SK-N-SH (cell line): ENCODE measurements around the gene IRF9. TPM values are rescaled to one million over a fixed set of nuclear protein-coding genes. Genes with fewer than 3 reads are reported as not detected.
A peak's percentile ranks its signal among the peaks of the same experiment; 100 is the strongest.

Experiments
- ELF1 ChIP-seq: IDR thresholded peaks from 2 replicates; pipeline ENCODE4 v1.4.0; 2012
- EZH2phosphoT487 ChIP-seq: fragments of 200-600 bp; sonication (generic); IDR thresholded peaks from 2 replicates; pipeline ENCODE4 v1.6.1; 2017; ENCODE audit warnings: low read depth, mixed run types, mild to moderate bottlenecking, antibody characterized with exemption, moderate library complexity, borderline replicate concordance
- FOXJ3 ChIP-seq: sonication (generic); formaldehyde crosslinking; IDR thresholded peaks from 2 replicates; pipeline ENCODE4 v1.5.1; 2020; ENCODE audit warnings: mild to moderate bottlenecking, missing genetic modification reagents
- FOXM1 ChIP-seq: IDR thresholded peaks from 2 replicates; pipeline ENCODE4 v1.4.0; 2012; ENCODE audit warnings: low read depth, mild to moderate bottlenecking
- GABPA ChIP-seq: IDR thresholded peaks from 2 replicates; pipeline ENCODE4 v1.4.0; 2012; ENCODE audit warnings: low read depth, mild to moderate bottlenecking
- GATA2 ChIP-seq: sonication (generic); formaldehyde crosslinking; IDR thresholded peaks from 2 replicates; pipeline ENCODE4 v1.5.0; 2020; ENCODE audit warnings: mild to moderate bottlenecking, missing genetic modification reagents
- MEF2A ChIP-seq: IDR thresholded peaks from 2 replicates; pipeline ENCODE4 v1.4.0; 2012; ENCODE audit warnings: low read depth, borderline replicate concordance
- MXI1 ChIP-seq: IDR thresholded peaks from 2 replicates; pipeline ENCODE4 v1.6.1; 2012; ENCODE audit warnings: mild to moderate bottlenecking, low read depth, low read length, improper control_type of control experiment
- NFIC ChIP-seq: IDR thresholded peaks from 2 replicates; pipeline ENCODE4 v1.4.0; 2012; ENCODE audit warnings: borderline replicate concordance
- NRF1 ChIP-seq: IDR thresholded peaks from 2 replicates; pipeline ENCODE4 v1.6.1; 2012; ENCODE audit warnings: low read depth, mild to moderate bottlenecking, low read length
- PBX3 ChIP-seq: IDR thresholded peaks from 2 replicates; pipeline ENCODE4; 2012
- POLR2AphosphoS5 ChIP-seq: IDR thresholded peaks from 2 replicates; pipeline ENCODE4 v1.6.1; 2012; ENCODE audit warnings: low read depth, low read length
- RAD21 ChIP-seq: IDR thresholded peaks from 2 replicates; pipeline ENCODE4 v1.6.1; 2012; ENCODE audit warnings: mild to moderate bottlenecking, low read length
- RCOR1 ChIP-seq: fragments of 150-350 bp; IDR thresholded peaks from 2 replicates; pipeline ENCODE4 v1.6.1; 2017; ENCODE audit warnings: antibody characterized with exemption, low read length
- REST ChIP-seq: IDR thresholded peaks from 2 replicates; pipeline ENCODE4 v1.6.1; 2012; ENCODE audit warnings: mild to moderate bottlenecking, low read depth, low read length, moderate library complexity
- RFX5 ChIP-seq: IDR thresholded peaks from 2 replicates; pipeline ENCODE4 v1.6.1; 2012; ENCODE audit warnings: mild to moderate bottlenecking, improper control_type of control experiment, low read length
- RXRA ChIP-seq: IDR thresholded peaks from 2 replicates; pipeline ENCODE4 v1.4.0; 2012; ENCODE audit warnings: low read depth, mild to moderate bottlenecking, borderline replicate concordance
- TAF1 ChIP-seq: IDR thresholded peaks from 2 replicates; pipeline ENCODE4 v1.6.1; 2012; ENCODE audit warnings: low read depth, mild to moderate bottlenecking, low read length, moderate library complexity, borderline replicate concordance
- USF1 ChIP-seq: IDR thresholded peaks from 2 replicates; pipeline ENCODE4 v1.4.0; 2012; ENCODE audit warnings: low read depth, borderline replicate concordance
- polyA plus RNA-seq, 3 experiments: library from polyadenylated mRNA; depleted of rRNA; stranded (reverse); fragments of >200 nt; gene quantifications; 2 replicates each; pipeline ENCODE4 v1.2.3, GENCODE V29; 2012

IRF9 gene
- polyA plus RNA-seq, 1 of the 3 experiments (the other 2 are of a cell fraction) = 37.6 TPM

GRCh38 chr14:24188251-24189058, 27.4 kb downstream of the IRF9 start, which contains the start of gene IPO4 (continued):
- TF ChIP-seq EZH2phosphoT487 = no peak
- peak; percentile 43; the same call in 1 of the 2 replicates for TF ChIP-seq REST
- TF ChIP-seq MXI1 = peak; percentile 100
- TF ChIP-seq RXRA = no peak
- no peak for TF ChIP-seq GATA2 (CRISPR knock-in tag)
- TF ChIP-seq MEF2A = no peak
- TF ChIP-seq ELF1 = peak; percentile 82
- TF ChIP-seq RCOR1 = peak; percentile 44; the same call in 1 of the 2 replicates
- TF ChIP-seq FOXM1 = no peak
- peak; percentile 89 for TF ChIP-seq POLR2AphosphoS5
- peak; percentile 97 for TF ChIP-seq GABPA
- TF ChIP-seq RFX5 = no peak; the same call in 1 of the 2 replicates
- peak; percentile 87 for TF ChIP-seq TAF1
- peak; percentile 84 for TF ChIP-seq USF1
- TF ChIP-seq PBX3 = peak; percentile 67
- TF ChIP-seq NRF1 = no peak
- peak; percentile 37; the same call in 1 of the 2 replicates for TF ChIP-seq NFIC
- no peak for TF ChIP-seq FOXJ3 (CRISPR knock-in tag)
- no peak for TF ChIP-seq RAD21
